Measurements from ENCODE around the gene SLC46A2.

- TF ChIP-seq EZH2 (IDR thresholded peaks at IDR 0.05; ENCODE audit: low read length) (no peak), CTCF (optimal IDR thresholded peaks at IDR 0.05 in 1 of 3, IDR thresholded peaks at IDR 0.05 in 1 of 3, conservative IDR thresholded peaks at IDR 0.05 in 1 of 3; ENCODE audit: extremely low read depth in 1 of 3, insufficient read depth in 2 of 3, low read length in 3 of 3) (no peak)
These were observed 39.8 kb downstream of the SLC46A2 start for GRCh38 chr9:112850840-112851239.

Measured in keratinocyte (primary cell).